ENCODE measurements around the gene KRT8.

The KRT8 gene

DNA sequence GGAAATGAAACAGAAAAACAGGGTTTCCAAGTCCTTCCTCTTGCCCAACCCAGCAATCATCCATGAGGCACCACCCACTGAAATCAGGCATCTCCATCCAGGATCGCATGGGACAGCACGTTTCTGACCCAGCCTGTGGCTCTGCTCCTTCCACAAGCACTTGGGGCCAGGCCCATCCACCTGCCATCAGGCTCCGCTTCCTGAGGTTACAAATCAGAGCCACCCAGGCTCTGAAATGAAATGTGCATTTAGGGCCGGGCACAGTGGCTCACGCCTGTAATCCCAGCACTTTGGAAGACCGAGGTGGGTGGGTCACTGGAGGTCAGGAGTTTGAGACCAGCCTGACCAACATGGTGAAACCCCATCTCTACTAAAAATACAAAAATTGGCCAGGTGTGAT is 55.4 kb downstream of the KRT8 start:
- no peak for DNase-seq (ENCODE audit: low read depth, low spot score)
- Histone ChIP-seq H3K9ac (ENCODE audit: insufficient read length, low read depth) (no peak overlapping the region), H3K36me3 (ENCODE audit: insufficient read depth, insufficient read length, low read length) (no peaks in the 10 kb centered on the region), H3K27me3 (ENCODE audit: insufficient read depth, insufficient read length) (no peaks in the 10 kb centered on the region), H3K4me3 (ENCODE audit: insufficient read length, low read depth) (no peak overlapping the region), H3K4me1 (ENCODE audit: insufficient read depth, insufficient read length) (no peaks in the 10 kb centered on the region), H3K9me3 (ENCODE audit: insufficient read depth, low read length) (no peaks in the 10 kb centered on the region)
- TF ChIP-seq SUZ12 (IDR thresholded peaks at IDR 0.05; ENCODE audit: extremely low read depth, insufficient read depth, insufficient read length): no peak
- no peak for TF ChIP-seq ZNF274 (IDR thresholded peaks at IDR 0.05; ENCODE audit: low read depth, low read length)
- no peak for TF ChIP-seq YY1 (IDR thresholded peaks at IDR 0.05; ENCODE audit: insufficient read depth, insufficient read length)

DNA sequence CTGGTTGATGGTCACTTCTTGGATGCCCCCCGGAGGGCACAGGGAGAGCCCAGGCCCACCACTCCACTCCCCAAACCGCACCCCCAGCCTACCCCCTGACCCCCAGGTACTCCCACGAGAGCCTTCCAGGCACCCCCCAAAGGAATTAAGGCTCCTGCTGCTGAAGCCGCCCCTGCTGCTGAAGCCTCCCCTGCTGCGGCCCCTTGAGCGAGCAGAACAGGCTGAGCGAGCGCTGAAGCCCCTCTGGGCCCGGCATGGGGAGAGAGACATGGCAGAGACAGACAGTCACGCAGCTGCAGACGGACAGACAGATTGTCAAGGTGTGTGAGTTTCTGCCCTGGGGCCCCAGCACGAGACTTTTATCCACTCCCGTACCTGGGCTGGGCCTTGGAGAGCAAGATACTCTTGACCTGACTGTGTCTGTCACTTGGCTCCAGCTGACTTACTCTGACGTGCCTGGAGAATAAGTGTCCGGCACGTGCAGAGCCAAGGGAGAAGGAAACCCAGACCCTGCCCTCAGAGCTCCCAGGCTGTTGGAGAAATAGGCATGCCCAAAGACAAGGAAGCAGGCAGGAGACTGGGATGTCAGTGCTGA is 56.1 kb downstream of the KRT8 start, which contains the start of gene KRT78:
TSS of gene KRT78 (minus strand) at position 334 of the 595 bp plus-strand sequence. CDS start at position 270, 64 bp downstream.
- Histone ChIP-seq H3K9ac (ENCODE audit: insufficient read length, low read depth) (no peak within 1 kb of the TSS), H3K9me3 (ENCODE audit: insufficient read depth, low read length) (no peaks in the 10 kb centered on the region), H3K4me3 (ENCODE audit: insufficient read length, low read depth) (no peak within 1 kb of the TSS), H3K27me3 (ENCODE audit: insufficient read depth, insufficient read length) (no peaks in the 10 kb centered on the region), H3K36me3 (ENCODE audit: insufficient read depth, insufficient read length, low read length) (no peaks in the 10 kb centered on the region), H3K4me1 (ENCODE audit: insufficient read depth, insufficient read length) (no peaks in the 10 kb centered on the region)
- no peak for DNase-seq (ENCODE audit: low read depth, low spot score)
- TF ChIP-seq ZNF274 (IDR thresholded peaks at IDR 0.05; ENCODE audit: low read depth, low read length) (no peak), YY1 (IDR thresholded peaks at IDR 0.05; ENCODE audit: insufficient read depth, insufficient read length) (no peak), SUZ12 (IDR thresholded peaks at IDR 0.05; ENCODE audit: extremely low read depth, insufficient read depth, insufficient read length) (no peak)

DNA sequence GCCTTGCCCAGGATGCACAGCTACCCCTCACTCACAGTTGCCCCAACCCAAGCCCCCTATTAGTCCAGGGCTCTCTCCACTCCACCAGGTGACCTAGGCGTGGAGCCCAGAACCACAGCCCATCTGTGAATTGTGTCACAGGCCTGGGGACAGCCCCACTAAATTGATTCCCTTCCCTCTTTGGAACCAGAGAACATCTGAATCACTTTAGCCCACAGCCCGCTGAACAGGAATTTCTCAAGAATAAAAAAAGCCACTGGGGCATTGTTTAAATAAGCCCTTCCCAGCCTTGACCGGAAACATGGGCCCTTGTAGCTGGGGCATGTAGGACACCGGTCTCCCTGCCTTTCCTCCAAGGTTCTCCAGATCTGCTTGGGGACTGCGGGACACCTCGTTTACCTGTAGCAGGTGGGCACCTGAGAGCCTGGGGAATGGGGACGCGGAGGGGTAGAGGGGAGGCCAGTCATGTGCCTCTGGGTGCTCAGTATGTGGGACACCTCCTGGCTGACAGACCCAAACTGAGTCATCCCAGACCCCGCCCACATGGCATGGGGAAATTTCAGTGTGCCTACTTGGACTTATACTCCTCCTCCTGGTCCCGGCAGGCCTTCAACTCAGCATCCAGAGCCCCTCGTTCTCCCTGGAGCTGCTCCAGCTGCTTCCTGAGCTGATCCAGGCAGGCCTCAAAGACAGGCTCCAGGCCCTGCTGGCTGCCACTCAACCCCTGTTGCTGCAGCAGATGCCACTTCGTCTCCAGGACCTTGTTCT is 57.4 kb downstream of the KRT8 start:
- no peaks in the 10 kb centered on the region for H3K27me3 ChIP-seq (ENCODE audit: insufficient read depth, insufficient read length)
- H3K9me3 ChIP-seq (ENCODE audit: insufficient read depth, low read length): no peaks in the 10 kb centered on the region
- no peaks in the 10 kb centered on the region for H3K4me1 ChIP-seq (ENCODE audit: insufficient read depth, insufficient read length)
- H3K4me3 ChIP-seq (ENCODE audit: insufficient read length, low read depth): no peak overlapping the region
- DNase-seq (ENCODE audit: low read depth, low spot score): no peak
- TF ChIP-seq SUZ12 (IDR thresholded peaks at IDR 0.05; ENCODE audit: extremely low read depth, insufficient read depth, insufficient read length) (no peak), YY1 (IDR thresholded peaks at IDR 0.05; ENCODE audit: insufficient read depth, insufficient read length) (no peak), ZNF274 (IDR thresholded peaks at IDR 0.05; ENCODE audit: low read depth, low read length) (no peak)
- H3K36me3 ChIP-seq (ENCODE audit: insufficient read depth, insufficient read length, low read length): no peaks in the 10 kb centered on the region
- H3K9ac ChIP-seq (ENCODE audit: insufficient read length, low read depth): no peak overlapping the region
